ENCODE results near the gene PTCSC3. TPM values are rescaled to one million over a fixed set of nuclear protein-coding genes. Genes with fewer than 3 reads are reported as not detected.

Gene PTCSC3
- total RNA-seq, 1 donor from 2014 or later = not detected

DNA sequence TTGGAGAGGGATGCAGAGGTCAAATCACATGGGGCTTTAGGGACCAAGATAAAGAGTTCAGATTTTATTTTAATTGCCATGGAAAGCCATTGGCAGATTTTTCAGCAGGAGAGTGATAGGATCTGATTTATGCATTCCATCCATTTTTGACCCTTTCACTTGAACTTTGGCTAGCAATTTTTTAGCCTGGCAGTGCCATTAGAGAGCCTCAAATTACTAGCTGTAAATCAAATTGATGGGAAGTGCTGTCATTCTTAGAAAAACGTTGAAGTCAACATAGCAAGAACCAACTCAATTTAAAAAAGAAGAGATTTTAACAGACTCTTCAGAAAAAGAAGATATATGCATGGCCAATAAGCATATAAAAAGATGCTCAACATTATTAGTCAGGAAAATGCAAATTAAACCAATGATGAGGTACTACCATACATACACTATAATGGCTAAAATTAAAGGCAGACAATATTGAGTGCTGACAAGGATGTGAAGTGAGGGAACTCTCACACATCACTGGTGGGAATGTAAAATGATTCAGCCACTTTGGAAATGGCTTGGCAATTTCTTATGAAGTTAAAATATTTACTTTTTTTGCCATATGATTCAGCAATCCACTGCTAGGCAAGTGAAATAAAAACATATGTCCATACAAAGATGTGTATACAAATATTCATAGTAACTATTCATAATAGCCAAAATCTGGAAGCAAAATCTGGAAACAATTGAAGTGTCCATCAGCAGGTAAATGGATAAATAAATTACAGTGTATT lies 89.7 kb downstream of the PTCSC3 start:
- intact Hi-C loops (cut with micrococcal nuclease) = no loop called here

DNA sequence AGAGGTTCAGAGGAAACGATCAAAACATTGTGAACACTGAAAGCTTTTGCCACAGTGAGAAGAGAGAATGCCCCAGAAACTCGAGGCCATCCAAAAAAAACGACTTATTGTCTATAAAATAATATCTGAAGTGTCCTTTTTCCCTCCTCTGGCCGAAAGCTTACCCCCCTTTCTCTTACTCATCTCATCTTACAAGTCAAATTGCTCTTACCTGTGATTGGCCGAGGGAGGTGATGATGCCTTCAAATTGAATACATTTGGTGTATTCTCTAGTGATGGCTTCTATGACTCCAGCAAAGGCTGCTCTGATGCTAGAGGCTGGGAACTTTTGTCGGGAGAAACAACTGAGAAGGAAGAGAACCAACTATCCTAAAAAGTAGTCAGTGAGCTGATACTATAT lies 90.7 kb downstream of the PTCSC3 start:
- intact Hi-C loops (cut with micrococcal nuclease) = no loop called here

Other genes starting within 250 kb of the PTCSC3 start
- 20.8 and 22.6 TPM in 2 replicates for gene MBIP, start 143.9 kb upstream of the PTCSC3 start, total RNA-seq